ENCODE results near the gene AUTS2. TPM values are rescaled to one million over a fixed set of nuclear protein-coding genes. Genes with fewer than 3 reads are reported as not detected.

The AUTS2 gene
- total and polyA plus RNA-seq, 2 of the 8 experiments (the other 6 are each of a cell fraction or from before 2014, with no cell fraction given), result 25.9 to 101 TPM

GRCh38 chr7:69754476-69754875 is 156.2 kb downstream of the AUTS2 start (continued):
- TF ChIP-seq, protein P1, sequence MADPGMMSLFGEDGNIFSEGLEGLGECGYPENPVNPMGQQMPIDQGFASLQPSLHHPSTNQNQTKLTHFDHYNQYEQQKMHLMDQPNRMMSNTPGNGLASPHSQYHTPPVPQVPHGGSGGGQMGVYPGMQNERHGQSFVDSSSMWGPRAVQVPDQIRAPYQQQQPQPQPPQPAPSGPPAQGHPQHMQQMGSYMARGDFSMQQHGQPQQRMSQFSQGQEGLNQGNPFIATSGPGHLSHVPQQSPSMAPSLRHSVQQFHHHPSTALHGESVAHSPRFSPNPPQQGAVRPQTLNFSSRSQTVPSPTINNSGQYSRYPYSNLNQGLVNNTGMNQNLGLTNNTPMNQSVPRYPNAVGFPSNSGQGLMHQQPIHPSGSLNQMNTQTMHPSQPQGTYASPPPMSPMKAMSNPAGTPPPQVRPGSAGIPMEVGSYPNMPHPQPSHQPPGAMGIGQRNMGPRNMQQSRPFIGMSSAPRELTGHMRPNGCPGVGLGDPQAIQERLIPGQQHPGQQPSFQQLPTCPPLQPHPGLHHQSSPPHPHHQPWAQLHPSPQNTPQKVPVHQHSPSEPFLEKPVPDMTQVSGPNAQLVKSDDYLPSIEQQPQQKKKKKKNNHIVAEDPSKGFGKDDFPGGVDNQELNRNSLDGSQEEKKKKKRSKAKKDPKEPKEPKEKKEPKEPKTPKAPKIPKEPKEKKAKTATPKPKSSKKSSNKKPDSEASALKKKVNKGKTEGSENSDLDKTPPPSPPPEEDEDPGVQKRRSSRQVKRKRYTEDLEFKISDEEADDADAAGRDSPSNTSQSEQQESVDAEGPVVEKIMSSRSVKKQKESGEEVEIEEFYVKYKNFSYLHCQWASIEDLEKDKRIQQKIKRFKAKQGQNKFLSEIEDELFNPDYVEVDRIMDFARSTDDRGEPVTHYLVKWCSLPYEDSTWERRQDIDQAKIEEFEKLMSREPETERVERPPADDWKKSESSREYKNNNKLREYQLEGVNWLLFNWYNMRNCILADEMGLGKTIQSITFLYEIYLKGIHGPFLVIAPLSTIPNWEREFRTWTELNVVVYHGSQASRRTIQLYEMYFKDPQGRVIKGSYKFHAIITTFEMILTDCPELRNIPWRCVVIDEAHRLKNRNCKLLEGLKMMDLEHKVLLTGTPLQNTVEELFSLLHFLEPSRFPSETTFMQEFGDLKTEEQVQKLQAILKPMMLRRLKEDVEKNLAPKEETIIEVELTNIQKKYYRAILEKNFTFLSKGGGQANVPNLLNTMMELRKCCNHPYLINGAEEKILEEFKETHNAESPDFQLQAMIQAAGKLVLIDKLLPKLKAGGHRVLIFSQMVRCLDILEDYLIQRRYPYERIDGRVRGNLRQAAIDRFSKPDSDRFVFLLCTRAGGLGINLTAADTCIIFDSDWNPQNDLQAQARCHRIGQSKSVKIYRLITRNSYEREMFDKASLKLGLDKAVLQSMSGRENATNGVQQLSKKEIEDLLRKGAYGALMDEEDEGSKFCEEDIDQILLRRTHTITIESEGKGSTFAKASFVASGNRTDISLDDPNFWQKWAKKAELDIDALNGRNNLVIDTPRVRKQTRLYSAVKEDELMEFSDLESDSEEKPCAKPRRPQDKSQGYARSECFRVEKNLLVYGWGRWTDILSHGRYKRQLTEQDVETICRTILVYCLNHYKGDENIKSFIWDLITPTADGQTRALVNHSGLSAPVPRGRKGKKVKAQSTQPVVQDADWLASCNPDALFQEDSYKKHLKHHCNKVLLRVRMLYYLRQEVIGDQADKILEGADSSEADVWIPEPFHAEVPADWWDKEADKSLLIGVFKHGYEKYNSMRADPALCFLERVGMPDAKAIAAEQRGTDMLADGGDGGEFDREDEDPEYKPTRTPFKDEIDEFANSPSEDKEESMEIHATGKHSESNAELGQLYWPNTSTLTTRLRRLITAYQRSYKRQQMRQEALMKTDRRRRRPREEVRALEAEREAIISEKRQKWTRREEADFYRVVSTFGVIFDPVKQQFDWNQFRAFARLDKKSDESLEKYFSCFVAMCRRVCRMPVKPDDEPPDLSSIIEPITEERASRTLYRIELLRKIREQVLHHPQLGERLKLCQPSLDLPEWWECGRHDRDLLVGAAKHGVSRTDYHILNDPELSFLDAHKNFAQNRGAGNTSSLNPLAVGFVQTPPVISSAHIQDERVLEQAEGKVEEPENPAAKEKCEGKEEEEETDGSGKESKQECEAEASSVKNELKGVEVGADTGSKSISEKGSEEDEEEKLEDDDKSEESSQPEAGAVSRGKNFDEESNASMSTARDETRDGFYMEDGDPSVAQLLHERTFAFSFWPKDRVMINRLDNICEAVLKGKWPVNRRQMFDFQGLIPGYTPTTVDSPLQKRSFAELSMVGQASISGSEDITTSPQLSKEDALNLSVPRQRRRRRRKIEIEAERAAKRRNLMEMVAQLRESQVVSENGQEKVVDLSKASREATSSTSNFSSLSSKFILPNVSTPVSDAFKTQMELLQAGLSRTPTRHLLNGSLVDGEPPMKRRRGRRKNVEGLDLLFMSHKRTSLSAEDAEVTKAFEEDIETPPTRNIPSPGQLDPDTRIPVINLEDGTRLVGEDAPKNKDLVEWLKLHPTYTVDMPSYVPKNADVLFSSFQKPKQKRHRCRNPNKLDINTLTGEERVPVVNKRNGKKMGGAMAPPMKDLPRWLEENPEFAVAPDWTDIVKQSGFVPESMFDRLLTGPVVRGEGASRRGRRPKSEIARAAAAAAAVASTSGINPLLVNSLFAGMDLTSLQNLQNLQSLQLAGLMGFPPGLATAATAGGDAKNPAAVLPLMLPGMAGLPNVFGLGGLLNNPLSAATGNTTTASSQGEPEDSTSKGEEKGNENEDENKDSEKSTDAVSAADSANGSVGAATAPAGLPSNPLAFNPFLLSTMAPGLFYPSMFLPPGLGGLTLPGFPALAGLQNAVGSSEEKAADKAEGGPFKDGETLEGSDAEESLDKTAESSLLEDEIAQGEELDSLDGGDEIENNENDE (IDR thresholded peaks at IDR 0.05; ENCODE audit: insufficient replicate concordance, low read length), result no peak
- TF ChIP-seq TAF1 (IDR thresholded peaks at IDR 0.05; ENCODE audit: low read depth, low read length) (no peak), TBP (IDR thresholded peaks at IDR 0.05; ENCODE audit: low read depth, low read length) (no peak), SRF (IDR thresholded peaks at IDR 0.05; ENCODE audit: low read depth, low read length) (no peak), SUZ12 (IDR thresholded peaks at IDR 0.05; ENCODE audit: low read length) (no peak)
- TF ChIP-seq, protein P2, sequence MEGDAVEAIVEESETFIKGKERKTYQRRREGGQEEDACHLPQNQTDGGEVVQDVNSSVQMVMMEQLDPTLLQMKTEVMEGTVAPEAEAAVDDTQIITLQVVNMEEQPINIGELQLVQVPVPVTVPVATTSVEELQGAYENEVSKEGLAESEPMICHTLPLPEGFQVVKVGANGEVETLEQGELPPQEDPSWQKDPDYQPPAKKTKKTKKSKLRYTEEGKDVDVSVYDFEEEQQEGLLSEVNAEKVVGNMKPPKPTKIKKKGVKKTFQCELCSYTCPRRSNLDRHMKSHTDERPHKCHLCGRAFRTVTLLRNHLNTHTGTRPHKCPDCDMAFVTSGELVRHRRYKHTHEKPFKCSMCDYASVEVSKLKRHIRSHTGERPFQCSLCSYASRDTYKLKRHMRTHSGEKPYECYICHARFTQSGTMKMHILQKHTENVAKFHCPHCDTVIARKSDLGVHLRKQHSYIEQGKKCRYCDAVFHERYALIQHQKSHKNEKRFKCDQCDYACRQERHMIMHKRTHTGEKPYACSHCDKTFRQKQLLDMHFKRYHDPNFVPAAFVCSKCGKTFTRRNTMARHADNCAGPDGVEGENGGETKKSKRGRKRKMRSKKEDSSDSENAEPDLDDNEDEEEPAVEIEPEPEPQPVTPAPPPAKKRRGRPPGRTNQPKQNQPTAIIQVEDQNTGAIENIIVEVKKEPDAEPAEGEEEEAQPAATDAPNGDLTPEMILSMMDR (IDR thresholded peaks at IDR 0.05; ENCODE audit: control extremely low read depth in 1 of 3, insufficient read depth in 1 of 3, low read depth in 1 of 3, low read length in 3 of 3), result no peak
- TF ChIP-seq, protein P3, sequence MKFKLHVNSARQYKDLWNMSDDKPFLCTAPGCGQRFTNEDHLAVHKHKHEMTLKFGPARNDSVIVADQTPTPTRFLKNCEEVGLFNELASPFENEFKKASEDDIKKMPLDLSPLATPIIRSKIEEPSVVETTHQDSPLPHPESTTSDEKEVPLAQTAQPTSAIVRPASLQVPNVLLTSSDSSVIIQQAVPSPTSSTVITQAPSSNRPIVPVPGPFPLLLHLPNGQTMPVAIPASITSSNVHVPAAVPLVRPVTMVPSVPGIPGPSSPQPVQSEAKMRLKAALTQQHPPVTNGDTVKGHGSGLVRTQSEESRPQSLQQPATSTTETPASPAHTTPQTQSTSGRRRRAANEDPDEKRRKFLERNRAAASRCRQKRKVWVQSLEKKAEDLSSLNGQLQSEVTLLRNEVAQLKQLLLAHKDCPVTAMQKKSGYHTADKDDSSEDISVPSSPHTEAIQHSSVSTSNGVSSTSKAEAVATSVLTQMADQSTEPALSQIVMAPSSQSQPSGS (IDR thresholded peaks at IDR 0.05; ENCODE audit: low read length), result no peak
